ENCODE measurements around the gene RTF1. TPM values are rescaled to one million over a fixed set of nuclear protein-coding genes. Genes with fewer than 3 reads are reported as not detected.
A peak's percentile ranks its signal among the peaks of the same experiment; 100 is the strongest.

Gene RTF1
- total and polyA plus RNA-seq, 2 donors (not counting 1 experiment from before 2014, with no cell fraction given) = 11.9 to 39.4 TPM

GRCh38 chr15:41480396-41481140, 63.7 kb downstream of the RTF1 start:
- no peaks in the 10 kb centered on the region for H3K27me3 ChIP-seq (replicated peaks in 1 of 4; ENCODE audit: control extremely low read depth in 1 of 4, control insufficient read depth in 3 of 4, insufficient read depth in 4 of 4, low read length in 3 of 4)
- peaks cover 14 to 16% of the 10 kb centered on the region in 2 donors for H3K4me1 ChIP-seq (ENCODE audit: control insufficient read depth in 2 of 2, insufficient read depth in 2 of 2, low read length in 2 of 2)
- no peaks in the 10 kb centered on the region for H3K9me3 ChIP-seq (ENCODE audit: control extremely low read depth in 1 of 3, control insufficient read depth in 2 of 3, insufficient read depth in 1 of 3, low read length in 2 of 3)
- DNase-seq (no peak), ATAC-seq (ENCODE audit: low read depth) (no peak)
- Mint-ChIP-seq H3K27ac (peak overlapping the region; percentile 15), H3K4me1 (peaks cover 16% of the 10 kb centered on the region), H3K9me3 (ENCODE audit: insufficient read depth) (no peaks in the 10 kb centered on the region), H3K27me3 (no peaks in the 10 kb centered on the region), H3K4me3 (no peak overlapping the region)
- no peaks in the 10 kb centered on the region for H3K79me2 ChIP-seq (ENCODE audit: control insufficient read depth, insufficient read depth, low read length)
- TF ChIP-seq EZH2 (IDR thresholded peaks at IDR 0.05; ENCODE audit: borderline replicate concordance, insufficient read depth, low read depth, low read length, poor library complexity, severe bottlenecking) (no peak), CTCF (IDR thresholded peaks at IDR 0.05) (no peak)
- no peak overlapping the region for H3K9ac ChIP-seq (ENCODE audit: low read length)
- no peaks in the 10 kb centered on the region for H4K20me1 ChIP-seq (ENCODE audit: control insufficient read depth, insufficient read depth, low read length, poor library complexity, severe bottlenecking)
- WGBS (ENCODE audit: insufficient coverage) = 100% methylated on average over 8 of the region's 12 CpGs
- ChIA-PET POLR2A (no interaction called here), CTCF (interaction anchor here (1.3 kb wide), 1 partner anchor 15 kb away, joined by 3 read pairs; no protein-coding TSS in a partner anchor)
- intact Hi-C loops (cut with micrococcal nuclease) = no loop called here
- H3K4me2 ChIP-seq (replicated peaks; ENCODE audit: low read depth, low read length, poor library complexity, severe bottlenecking) = no peak overlapping the region
- H3K27ac ChIP-seq (ENCODE audit: low read length in 2 of 2) = no peak overlapping the region
- H3K4me3 ChIP-seq (ENCODE audit: control extremely low read depth in 1 of 5, extremely low read depth in 1 of 5, insufficient read depth in 1 of 5, low read depth in 2 of 5, low read length in 4 of 5) = no peak overlapping the region
- no peak overlapping the region for H2AFZ ChIP-seq (ENCODE audit: insufficient read depth, low read depth, low read length, poor library complexity, severe bottlenecking)
- peaks cover 4 to 53% of the 10 kb centered on the region in 2 experiments for H3K36me3 ChIP-seq (replicated peaks in 1 of 2; ENCODE audit: control extremely low read depth in 1 of 2, control insufficient read depth in 1 of 2, extremely low read depth in 1 of 2, insufficient read depth in 2 of 2, low read length in 1 of 2)
